HT-29 (cell line): ENCODE measurements around the gene RECK. TPM values are rescaled to one million over a fixed set of nuclear protein-coding genes. Genes with fewer than 3 reads are reported as not detected.

Experiments used
- DNase-seq: peaks from one replicate; pipeline ENCODE4 v3.0.0-alpha.2; 2015; ENCODE audit warnings: low spot score
- total RNA-seq: library from RNA; depleted of rRNA; stranded (reverse); fragments of >200 nt; shearing (Covaris generic); gene quantifications from 2 replicates; pipeline ENCODE4 v1.2.3, GENCODE V29; 2014

Gene RECK
- total RNA-seq, 1 experiment from 2014 or later: not detected

DNA sequence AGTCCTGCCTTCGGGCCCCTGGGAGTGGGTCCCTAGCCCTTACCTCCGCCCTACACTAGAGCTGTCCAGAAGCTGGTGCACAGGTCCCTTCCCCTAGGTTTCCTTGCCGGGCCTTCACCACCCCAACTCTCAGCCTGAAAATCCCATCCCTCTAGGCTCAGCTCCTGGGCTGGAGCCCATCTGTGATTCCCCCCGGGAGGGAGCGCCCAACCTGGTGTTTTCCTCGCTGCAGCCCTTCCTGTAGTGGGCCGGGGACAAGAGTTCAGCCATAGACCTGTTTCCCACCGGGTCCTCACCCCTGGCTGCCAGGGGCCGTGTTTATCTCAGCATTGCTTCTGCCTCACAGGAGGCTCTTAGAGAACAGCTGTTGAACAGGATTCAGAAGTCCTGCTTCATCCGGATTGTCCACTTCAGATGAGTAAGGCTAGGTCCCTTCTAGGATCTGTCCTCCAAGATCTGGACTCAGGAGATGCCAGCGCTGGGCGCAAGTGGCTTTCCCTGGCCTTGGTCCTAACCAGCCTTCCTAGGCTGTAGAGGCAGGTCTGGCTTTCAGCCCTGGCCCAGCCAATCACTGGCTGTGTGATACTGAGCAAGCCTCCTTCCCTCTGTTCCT, 100.8 kb downstream of the RECK start:
- no peak for DNase-seq

DNA sequence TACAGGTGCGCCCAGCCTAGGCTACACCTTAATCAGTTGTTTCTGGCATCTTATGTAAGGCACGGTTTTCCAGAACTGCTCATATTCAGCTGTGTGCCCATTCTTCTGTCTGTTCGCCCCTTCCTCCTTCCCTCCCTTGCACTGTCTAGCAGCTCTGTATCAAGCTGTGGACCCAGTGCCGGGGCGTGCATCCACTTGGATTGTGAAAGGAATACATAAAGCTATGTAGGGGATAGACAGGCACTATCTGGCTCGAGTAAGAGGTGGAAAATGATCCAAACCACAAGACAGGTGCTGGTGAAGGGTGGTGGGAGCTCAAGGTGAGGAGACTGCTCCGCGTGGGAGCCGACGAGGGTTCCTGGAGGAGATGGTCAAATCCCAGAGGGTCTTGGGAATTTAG, 101.8 kb downstream of the RECK start:
- DNase-seq: no peak

DNA sequence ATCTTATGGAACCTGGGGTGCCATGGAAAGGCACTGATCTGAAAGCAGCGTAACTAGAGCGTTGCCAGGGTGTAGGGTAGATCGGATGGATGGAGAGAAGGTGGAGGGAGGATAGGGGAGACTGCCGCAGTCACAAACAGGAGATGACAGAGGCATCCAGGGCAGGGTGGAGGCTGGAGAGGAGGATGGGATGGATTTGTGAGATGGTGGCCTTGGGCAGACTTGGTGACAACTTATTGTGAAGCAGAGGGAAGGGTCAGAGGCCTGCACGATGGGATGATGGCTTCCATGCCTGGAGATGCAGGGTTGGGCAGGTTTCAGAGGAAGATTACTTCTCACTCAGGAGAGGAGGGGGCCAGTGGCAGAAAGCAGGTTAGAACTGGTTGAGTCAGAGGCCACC, 102.2 kb downstream of the RECK start:
- DNase-seq: no peak

DNA sequence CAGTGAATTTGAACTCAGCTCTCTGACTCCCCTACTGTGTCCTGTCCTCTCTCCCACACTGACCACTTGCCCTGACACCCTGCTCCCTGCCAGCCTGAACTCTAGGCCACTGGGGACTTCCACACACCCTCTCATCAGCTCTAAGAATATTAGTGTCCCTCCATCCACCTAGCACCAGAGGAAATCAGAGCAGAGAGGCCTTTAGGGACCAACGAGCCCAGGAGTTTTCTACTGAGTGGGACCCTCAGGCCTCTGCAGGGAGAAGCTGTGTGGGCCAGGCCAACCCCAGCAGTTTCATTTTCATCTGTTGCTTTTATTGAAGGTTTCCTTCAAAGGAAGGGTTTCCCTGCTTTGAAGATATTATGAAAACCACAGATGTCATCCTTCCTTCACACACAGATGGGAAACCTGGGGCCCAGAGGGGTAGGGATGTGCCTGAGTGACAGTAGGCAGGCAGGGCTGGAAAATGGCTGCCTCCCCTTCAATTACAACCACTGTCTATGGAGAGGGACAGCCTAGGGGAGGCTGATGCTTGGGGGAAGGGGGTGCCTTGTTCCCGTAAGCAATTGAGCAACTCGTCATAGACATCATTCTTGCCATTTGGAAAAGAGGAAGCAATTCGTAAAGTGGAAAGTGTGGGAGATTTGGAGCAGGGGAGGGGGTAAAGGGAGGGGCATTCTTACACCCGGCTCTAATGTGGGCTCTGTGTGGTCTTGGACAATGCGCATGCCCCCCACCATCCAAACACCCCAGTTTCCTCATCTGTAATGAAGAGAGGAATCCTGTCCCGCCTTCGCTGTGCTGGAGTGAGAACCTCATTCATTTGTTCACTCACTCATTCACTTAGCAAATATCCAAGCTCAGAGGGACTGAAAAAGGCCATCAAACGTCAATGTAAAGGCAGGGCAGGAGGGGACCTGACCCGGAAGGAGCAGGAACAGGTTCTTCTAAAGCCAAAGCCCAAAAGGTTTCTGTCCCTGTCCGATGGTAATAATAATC, 103.7 kb downstream of the RECK start:
- DNase-seq: no peak

DNA sequence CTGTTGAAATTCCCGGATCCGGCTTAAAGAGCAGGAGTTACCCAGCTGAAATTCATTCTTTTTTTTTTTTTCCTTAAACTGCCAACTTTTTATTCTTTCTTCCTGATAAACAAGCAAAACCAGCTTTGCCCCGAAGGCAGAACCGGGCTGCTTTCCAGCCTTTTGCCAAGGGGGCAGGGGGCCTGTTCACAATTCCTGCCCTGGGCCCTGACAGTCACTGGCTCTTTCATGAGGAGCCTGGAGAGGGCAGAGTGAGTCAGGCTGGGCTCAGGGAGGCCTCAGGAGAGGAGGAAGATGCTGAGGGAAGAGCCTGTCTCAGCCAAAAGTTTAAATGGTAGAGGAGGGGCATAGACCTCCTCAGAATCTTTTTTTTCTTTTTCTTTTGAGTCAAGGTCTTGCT, 104.6 kb downstream of the RECK start:
- no peak for DNase-seq

DNA sequence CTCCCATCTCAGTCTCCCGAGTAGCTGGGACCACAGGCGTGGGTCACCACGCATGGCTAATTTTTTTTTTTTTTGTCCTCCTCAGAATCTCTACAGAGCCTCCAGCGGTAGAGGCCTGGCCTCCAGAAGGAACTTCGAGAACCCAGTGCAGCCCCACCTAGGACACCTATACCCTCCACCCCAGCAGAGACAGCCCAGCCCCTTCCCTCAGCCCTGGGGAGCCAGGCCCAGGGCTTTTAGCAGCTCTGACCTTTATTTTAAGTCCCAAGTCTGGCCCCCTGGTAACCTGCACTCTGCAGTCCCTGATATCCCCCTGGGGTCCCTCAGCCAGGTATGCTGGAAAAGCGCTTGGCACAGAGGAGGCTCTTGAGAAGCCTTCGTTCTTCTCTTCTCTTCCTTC, 105.0 kb downstream of the RECK start:
- no peak for DNase-seq

DNA sequence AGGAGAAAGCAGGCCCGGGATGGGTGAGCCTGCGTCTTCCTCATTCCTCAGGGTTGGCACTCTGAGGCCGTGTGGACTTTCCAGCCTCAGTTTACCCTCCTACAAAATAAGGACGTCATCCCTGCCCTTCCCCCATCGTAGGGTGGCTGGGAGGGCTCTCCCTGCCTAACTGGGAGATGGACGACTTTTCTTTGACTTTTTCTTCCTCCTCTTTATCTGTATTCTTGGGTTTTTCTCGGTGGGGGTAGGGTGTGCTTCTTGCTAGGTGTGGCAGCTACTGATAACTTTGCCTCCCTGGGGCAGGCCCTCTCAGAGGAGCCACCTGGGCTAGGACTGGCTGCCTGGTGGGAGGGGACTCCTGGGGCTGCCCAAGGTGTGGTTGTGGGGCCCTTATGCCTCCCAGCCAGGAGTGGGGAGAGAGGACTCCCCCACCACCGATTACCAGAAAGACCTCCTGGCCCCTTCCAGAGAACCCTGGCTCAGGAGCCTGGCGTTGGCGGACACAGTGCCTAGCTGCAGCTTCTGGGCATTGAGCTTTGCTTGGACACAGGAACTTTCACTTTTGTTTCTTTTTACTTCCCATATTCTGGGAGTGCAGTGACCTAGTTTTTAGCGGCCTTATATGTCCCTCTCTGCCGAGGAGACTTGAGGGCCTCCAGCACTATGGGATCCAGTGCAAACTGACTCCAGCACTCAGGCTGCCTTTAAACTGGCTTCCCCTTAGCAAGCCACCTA, 106.0 kb downstream of the RECK start:
- DNase-seq: no peak

DNA sequence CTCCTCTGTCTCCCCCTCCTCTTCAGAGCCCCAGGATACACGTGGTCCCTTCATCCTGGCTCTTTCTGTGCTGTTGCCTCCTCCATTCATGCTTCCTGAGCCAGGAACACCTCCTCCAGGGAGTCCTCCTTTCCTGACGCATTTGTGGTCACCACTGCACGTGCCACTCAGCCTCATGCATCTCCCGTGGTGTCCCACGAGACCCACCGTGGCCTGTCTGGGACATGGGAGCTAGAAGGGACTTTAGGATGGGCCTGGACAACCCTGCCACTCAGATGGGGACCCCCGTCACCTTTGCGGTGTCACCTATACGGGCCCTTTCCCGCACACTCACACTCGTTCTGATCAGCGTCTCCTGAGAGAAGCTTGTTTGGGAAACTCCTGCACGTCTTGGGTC, 106.5 kb downstream of the RECK start:
- no peak for DNase-seq

DNA sequence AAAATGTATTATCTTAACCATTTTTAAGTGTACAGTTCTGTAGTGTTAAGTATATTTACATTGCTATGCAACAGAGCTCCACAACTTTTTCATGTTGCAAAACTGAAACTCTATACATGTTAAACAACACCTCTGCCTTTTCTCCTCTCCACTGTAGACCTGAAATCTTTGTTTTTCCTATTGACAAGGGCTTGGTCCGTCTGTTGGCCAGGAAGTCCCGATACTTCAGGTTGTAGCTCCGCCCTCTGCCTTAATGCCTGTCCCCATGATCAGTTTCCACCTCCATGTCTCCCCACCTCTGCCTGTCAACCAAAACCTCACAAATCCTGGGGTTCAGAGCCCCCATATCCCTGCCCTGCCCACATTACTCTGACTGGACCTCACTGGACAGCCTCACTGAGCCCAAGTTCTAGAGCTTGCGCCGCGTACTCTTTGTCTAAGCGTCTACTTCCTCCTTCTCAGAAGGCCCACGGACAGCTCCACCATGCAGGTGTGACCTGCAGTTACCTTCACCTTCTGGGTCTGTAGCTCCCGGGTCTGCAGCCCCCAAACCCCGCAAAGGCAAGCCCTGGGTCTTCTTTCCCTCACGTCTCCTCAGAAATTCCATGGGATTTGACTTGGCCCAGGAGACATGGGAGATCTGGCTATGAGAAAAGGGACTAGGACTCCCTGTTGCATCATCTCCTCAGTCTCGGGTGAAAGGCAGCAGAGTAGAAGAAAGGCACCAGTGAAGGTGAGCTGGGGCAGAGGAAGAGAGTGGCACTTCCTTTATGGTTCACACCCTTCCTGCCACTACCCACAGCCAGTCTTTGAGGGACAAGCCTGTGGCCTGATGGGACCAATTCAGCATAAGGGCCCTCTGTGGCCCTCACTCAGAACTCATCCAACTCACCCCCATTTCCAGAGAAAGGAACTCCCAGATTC, 107.9 kb downstream of the RECK start:
- no peak for DNase-seq

DNA sequence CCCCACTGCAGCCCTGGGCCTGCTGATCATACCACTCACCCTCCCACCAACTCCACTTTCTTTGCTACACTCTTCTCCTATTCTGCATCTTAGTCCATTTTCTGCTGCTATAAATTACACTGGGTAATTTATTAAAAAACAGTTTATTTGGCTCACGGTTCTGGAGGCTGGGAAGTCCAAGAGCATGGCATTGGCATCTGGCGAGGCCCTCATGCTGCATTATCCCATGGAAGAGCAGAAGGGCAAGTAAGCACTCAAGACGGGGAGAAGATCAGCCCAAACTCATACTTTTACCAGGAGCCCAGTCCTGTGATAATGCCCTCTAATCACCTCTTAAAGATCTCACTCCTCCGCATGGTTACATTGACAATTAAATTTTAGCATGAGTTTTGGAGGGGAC, 109.3 kb downstream of the RECK start:
- DNase-seq: no peak

DNA sequence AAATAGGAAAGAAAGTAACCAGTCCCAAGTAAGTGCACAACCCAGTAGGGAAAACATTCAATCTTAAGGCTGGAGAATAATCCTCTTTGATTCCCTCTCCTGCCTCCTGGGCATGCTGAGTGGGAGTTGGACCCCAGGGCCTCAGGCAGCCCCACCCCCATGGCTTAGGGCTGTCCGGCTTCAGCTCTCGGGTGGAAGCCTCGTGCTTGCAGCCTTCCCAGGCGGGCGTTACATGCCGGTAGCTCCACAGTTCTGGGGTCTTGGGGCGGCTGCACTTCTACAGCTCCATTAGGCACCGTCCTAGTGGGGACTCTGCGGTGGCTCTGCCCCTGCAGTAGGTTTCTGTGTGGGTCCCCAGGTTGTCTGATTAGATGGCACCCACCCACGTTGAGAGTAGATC, 109.9 kb downstream of the RECK start:
- no peak for DNase-seq

DNA sequence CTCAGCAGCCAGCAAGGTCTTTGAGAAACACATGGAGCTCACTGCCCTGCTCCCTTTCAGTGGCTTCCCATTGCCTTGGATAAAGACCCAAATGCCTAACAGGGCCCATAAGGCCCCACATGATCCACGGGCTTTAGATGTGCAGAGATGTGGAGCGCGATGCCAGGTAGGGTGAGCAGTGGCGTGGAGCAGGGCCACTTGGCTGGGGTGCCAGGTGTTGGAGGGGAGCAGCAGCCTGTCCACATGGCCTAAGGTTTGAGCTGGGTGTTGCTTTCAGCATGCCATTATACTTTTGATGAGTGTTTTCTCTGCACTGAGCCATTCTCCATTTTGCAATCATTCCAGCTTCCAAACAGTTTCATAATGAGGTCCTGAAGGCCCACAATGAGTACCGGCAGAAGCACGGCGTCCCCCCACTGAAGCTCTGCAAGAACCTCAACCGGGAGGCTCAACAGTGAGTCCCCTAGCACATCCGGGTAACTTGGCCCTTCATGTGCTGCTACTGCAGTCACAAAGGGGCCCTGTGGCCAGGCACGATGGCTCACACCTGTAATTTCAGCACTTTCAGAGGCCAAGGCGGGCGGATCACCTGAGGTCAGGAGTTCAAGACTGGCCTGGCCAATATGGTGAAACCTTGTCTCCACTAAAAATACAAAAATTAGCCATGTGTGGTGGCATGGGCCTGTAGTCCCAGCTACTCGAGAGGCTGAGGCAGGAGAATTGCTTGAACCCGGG, 110.9 kb downstream of the RECK start:
- DNase-seq: no peak

DNA sequence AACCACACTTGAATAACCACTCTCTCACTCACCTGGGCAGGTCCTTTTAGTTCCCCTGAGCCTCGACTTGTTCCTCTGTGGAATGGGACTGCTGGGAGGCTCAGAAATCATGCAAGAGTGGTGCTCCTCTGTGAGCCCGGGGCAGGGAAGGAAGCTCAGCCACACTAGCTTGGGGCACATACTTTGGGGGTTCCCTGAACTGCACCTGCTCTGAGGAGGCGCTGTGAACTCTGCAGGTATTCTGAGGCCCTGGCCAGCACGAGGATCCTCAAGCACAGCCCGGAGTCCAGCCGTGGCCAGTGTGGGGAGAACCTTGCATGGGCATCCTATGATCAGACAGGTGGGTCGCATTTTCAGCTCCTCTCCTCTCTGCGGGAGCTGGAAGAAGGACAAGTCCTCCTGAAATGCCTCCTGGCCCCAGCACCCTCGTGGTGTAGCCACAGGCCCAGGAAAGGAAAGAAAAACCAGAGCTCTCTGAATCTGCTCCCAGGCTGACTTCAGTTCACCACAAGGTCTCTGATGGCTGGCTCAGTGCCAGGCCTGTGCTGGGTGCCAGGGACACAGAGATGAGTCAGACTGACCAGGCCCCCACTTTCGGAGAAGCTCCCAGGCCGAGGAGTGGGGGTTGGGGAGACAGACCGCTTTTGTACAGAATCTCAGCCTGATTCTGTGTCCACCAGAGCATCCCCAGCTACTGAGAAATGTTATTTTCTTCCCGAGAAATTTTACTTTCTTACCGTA, 111.8 kb downstream of the RECK start:
- DNase-seq: peak; percentile 69

DNA sequence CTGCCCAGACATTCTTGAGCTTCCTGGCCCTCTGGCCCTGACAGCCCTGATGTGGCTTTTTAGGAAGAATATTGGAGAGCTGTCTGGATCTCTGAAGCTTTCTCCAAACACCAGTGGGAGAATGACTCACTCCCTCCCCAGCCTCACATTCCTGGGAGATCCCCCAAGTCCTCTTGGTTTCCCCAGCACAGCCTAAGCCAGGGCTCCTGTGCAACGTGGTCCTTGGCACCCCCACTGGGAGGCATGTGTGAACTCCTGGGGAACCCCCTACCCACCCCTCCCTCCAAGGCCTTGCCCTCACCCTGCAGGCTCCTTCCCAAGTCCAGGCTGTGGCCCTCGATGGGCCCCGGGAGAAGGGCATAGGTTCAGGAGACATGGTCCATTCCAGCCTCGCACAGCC, 112.5 kb downstream of the RECK start:
- no peak for DNase-seq

DNA sequence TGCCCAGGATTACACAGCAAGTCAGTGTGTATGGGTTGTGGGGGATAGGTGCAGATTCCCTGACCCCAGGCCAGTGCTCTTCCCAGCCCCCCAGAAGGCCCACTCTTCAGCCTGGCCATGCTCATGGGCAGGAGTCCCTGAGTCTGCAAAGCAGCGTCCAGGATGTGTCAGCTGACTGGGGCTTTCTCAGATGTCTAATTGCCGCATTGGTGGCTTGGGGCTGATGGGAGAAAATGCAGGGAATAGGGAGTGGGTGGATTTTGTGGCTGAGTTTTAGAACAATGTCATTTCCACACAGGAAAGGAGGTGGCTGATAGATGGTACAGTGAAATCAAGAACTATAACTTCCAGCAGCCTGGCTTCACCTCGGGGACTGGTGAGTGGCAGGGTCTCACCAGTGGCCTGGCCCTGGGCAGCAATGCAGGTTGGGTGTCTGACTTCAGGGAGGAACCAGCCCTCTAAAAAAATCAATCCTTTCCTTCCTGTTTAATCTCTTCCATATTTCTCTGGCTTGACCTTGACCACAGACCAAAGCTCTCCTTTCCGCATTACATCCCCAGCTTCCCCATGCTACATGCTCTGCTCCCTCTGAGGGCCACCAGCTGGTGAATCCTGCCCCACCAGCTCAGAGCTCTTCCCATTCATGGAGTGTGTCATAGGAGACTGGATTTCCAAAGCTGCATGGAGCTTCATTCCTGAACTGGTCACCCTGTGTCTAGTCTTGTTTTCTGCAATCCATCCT, 114.0 kb downstream of the RECK start:
- no peak for DNase-seq

DNA sequence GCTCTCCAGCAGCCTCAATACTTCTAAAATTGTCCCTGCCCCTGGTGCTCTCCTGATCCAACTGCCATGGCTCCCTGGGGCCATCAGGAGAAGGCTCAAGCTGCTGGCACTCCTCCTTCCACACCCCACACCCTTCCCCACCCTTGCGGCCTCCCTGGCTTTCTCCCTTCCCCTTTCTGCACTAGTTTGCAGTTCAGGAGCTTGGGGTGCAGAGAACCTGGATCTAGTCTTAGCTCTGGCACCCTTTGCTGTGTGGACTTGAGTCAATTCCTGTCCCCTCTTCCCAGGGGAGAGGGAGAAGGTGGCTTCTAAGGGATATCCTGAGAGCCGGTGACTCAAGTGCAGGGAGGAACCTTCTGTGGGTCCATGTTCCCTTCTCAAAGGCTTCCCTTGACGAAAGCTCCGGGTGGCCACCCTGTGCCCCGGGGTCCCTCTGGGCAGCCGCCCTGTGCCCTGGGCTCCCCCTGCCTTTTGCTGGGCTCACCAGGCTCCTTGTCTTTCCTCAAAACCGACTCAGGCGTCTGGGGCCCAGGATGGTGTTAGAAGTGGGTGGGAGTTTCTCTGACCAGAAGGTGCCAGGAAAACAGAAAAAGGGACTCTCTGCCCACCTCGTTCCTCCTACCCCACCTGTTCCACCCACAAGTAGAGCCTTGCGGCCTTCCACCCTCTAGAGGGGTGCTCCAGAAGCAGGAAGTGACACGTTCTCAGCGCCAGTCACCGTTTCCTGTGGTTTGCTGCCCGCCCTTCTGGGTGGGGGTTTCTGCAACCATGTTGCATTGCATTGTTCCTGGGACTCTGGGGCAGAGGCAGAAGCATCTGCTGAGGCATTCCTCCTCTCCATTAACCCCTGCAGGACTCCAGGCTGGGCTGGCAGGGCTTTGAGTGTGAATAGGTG, 114.8 kb downstream of the RECK start:
- peak; percentile 19 for DNase-seq

DNA sequence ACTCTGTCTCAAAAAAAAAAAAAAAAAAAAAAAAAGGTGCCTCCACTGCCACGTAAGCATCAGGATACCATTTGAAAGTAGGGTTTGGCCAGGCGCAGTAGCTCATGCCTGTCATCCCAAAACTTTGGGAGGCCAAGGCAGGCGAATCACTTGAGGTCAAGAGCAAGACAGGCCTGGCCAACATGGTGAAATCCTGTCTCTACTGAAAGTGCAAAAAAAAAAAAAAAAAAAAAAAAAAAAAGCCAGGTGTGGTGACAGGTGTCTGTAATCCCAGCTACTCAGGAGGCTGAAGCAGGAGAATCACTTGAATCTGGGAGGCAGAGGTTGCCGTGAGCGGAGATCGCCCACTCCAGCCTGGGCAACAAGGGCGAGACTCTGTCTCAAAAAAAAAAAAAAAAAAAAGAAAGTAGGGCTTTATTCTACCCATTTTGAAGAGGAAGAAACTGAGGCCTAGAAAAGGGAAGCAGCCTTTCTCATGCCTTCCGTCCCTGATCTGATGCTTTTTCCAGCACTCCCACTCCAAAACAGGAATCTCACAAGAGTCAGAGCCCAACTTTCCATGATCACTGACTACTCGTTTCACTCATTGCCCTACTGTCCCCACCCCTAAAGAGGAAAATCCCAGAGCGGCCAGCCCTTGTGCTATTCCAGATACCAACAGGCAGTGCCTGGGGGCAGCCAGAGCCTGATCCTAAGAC, 116.2 kb downstream of the RECK start:
- DNase-seq: no peak
